ENCODE measurements around the gene PTCD3.

Gene PTCD3

GRCh38 chr2:86143926-86144685 is 38.1 kb downstream of the PTCD3 start:
- no peak for DNase-seq (ENCODE audit: low read depth in 2 of 2)

GRCh38 chr2:86147793-86148192 is 41.8 kb downstream of the PTCD3 start:
- no peak for DNase-seq (ENCODE audit: low read depth in 2 of 2)

- DNase-seq (ENCODE audit: low read depth in 2 of 2) = no peak
Measured at GRCh38 chr2:86150502-86150901, 44.5 kb downstream of the PTCD3 start.

- DNase-seq (ENCODE audit: low read depth in 2 of 2) = no peak
Measured at GRCh38 chr2:86157009-86157556, 51.0 kb downstream of the PTCD3 start.

GRCh38 chr2:86158286-86158685 is 52.3 kb downstream of the PTCD3 start:
- no peak for DNase-seq (ENCODE audit: low read depth in 2 of 2)

- no peak for DNase-seq (ENCODE audit: low read depth in 2 of 2)
Measured at GRCh38 chr2:86160156-86160952, 54.3 kb downstream of the PTCD3 start.

GRCh38 chr2:86170449-86170848 is 64.4 kb downstream of the PTCD3 start:
- no peak for DNase-seq (ENCODE audit: low read depth in 2 of 2)

- DNase-seq (ENCODE audit: low read depth in 2 of 2) = no peak
Measured at GRCh38 chr2:86171295-86171694, 65.3 kb downstream of the PTCD3 start.

- no peak for DNase-seq (ENCODE audit: low read depth in 2 of 2)
Measured at GRCh38 chr2:86172610-86173009, 66.6 kb downstream of the PTCD3 start.

- no peak for DNase-seq (ENCODE audit: low read depth in 2 of 2)
Measured at GRCh38 chr2:86174445-86174844, 68.4 kb downstream of the PTCD3 start.

GRCh38 chr2:86175828-86176227 is 69.8 kb downstream of the PTCD3 start:
- no peak for DNase-seq (ENCODE audit: low read depth in 2 of 2)

- no peak for DNase-seq (ENCODE audit: low read depth in 2 of 2)
Measured at GRCh38 chr2:86176597-86176996, 70.6 kb downstream of the PTCD3 start.

GRCh38 chr2:86185517-86186212 is 79.6 kb downstream of the PTCD3 start:
- no peak for DNase-seq (ENCODE audit: low read depth in 2 of 2)

GRCh38 chr2:86186431-86186830 is 80.4 kb downstream of the PTCD3 start:
- no peak for DNase-seq (ENCODE audit: low read depth in 2 of 2)

- no peak for DNase-seq (ENCODE audit: low read depth in 2 of 2)
Measured at GRCh38 chr2:86189782-86190416, 83.9 kb downstream of the PTCD3 start.
